GM21786 (cell line): ENCODE results near the gene HPX.

ENCODE experiments used
- ATAC-seq: cut with Tn5 transposase; IDR thresholded peaks from one replicate; pipeline ENCODE4 v1.9.1; 2021; ENCODE audit not compliant: unreplicated experiment

The HPX gene, protein sequence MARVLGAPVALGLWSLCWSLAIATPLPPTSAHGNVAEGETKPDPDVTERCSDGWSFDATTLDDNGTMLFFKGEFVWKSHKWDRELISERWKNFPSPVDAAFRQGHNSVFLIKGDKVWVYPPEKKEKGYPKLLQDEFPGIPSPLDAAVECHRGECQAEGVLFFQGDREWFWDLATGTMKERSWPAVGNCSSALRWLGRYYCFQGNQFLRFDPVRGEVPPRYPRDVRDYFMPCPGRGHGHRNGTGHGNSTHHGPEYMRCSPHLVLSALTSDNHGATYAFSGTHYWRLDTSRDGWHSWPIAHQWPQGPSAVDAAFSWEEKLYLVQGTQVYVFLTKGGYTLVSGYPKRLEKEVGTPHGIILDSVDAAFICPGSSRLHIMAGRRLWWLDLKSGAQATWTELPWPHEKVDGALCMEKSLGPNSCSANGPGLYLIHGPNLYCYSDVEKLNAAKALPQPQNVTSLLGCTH

DNA sequence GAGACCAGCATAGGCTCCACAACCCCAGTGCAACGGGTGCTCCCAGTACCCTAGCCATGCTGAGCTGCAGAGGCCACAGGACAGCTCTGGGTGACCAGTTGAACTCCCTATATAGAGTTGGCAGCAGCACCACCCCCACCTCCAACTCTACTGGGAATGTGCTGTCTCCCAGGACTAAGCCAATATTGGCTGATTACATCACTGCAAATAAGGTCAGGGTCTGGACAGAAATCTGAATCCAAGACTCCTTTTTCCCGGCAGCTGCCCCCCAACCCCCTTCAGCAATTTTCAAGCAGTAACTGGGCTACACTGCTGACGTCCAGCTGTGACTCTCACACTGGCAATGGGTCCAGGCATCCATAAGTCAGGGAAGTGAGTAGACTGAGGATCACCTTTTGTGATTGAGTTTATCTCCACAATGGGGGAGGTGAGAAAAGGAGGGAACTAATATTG, at the start of gene HPX:
TSS of gene HPX (minus strand) at position 82 of the 453 bp plus-strand sequence. CDS start at position 58, 24 bp downstream.
- ATAC-seq: no peak

- ATAC-seq: no peak
Measured at GRCh38 chr11:6489306-6489705, 48.5 kb upstream of the HPX start.

DNA sequence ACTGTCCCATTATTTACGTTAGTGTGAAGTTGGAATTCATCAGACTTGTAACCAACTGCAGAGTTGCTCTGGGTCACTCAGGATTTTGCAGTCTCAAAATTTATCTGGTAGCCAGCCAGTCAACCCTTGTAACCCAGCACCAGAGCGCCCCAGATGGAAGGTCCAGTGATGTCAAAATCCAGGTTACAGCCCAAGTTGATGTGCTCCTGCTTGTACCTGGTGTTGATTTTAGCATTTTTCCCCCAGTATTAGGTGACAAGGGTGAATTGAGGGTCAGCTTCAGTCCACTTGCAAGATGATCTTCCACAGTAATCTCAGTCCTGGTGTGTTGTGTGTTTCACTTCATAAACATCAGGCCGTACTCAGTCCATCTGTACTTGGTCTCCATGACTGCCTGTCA, 48.0 kb upstream of the HPX start:
- no peak for ATAC-seq

- ATAC-seq: no peak
Measured at GRCh38 chr11:6488342-6488741, 47.6 kb upstream of the HPX start.

DNA sequence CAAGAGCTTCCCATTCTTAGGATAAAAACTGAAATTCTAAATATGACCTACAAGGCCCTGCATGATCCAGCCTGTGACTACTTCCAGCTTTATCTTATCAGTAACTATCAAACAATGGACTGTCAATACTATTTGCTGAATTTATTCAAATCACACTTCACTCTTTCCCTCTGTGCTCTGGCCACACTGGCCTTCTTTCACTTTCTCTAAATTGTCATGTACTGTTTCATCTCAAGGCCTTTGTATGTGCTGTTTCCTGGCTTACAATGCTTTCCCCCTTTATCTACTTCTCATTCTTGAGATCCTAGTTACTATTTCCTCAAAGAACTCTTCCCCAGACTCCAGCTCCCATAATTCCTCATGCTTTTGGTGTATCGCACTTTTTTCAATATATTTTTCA, 46.2 kb upstream of the HPX start:
- ATAC-seq: no peak

GRCh38 chr11:6486256-6486655, 45.5 kb upstream of the HPX start:
- ATAC-seq: no peak

- no peak for ATAC-seq
Measured at GRCh38 chr11:6485661-6486060, 44.9 kb upstream of the HPX start.

DNA sequence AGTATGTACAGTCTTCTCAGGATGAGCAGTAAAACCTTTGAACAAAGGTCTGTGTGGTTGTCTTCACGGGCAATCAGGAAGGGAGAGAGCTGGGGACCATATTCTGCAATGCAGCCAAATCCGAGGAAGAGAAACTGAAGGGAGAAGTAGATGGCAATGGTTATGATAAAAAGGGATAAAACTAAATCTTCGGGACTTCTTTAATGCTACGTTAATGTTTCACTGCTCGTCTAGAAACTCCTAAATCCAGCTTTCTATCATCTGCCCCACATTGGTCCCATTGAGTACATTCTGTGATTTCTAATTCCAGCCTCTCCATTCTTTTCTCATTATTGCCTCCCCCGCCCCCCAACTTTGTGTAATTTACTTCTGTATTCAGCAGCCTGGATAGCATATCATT, 42.2 kb upstream of the HPX start:
- no peak for ATAC-seq

DNA sequence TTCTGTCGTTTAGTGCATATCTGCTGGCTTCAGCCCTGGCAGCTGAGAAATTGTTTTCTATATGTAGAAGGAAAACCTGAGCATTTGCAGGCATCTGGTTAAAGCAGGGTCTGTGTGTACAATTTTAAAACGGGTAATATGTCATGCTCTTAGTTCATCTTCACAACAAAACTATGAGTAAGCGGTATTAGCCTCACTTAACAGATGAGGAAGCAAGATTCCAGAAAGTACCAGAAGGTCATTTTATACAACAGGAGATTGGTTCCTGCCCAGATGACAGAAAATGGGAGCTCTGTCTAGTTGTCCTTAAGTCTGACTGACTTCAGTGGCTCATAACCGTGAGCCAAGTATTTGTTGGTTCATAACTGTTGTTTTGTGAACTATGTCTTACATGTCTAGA, 41.7 kb upstream of the HPX start:
- ATAC-seq: no peak

- ATAC-seq: no peak
Measured at GRCh38 chr11:6481924-6482275, 41.1 kb upstream of the HPX start.

DNA sequence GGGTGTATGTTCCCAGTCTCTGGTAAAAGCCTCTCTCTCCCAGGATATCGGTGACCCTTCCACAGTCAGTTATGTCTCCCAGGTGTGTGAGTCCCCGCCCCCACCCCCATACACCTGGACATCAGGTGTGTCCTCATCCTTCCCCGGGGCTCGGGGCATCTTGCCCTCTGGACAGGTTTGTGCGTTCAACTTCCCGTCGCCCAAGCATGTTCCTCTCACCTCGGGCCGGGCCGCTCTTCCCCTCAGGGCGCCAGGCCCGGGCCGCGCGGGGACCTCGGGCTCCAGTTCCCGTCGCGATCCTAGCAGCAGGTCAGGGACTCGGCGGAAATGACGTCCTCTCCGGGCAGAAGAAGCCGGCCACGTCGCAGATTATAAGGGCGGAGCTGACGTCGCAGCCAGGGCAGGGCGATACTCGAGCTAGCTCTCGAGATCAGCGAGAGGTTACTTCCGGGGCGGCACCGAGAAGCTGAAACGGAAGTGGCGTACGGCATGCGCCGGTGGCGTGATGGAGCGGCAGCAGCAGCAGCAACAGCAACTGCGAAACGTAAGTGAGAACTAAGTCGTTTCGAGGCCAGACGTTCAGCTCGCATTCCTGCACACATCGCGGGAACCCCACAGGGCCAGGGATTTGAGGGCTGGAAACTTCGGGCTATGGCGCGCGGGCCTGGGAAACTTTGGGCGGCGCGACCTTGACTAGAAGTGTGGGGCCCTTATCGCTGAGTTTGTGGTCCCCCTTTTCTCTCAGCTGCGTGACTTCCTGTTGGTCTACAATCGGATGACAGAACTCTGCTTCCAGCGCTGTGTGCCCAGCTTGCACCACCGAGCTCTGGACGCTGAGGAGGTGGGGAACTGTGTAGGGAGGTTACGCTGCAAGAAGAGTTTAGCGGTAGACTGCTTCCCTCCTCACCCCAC, 40.5 kb upstream of the HPX start, which contains the start of the genes ARFIP2 and TIMM10B:
TSS of gene ARFIP2 (minus strand) at position 320 of the 912 bp plus-strand sequence. CDS start 910 bp downstream, outside the sequence.
TSS of gene TIMM10B (plus strand) at position 490 of the 912 bp plus-strand sequence. CDS start at position 506, 16 bp downstream.
- peak; percentile 99 for ATAC-seq

DNA sequence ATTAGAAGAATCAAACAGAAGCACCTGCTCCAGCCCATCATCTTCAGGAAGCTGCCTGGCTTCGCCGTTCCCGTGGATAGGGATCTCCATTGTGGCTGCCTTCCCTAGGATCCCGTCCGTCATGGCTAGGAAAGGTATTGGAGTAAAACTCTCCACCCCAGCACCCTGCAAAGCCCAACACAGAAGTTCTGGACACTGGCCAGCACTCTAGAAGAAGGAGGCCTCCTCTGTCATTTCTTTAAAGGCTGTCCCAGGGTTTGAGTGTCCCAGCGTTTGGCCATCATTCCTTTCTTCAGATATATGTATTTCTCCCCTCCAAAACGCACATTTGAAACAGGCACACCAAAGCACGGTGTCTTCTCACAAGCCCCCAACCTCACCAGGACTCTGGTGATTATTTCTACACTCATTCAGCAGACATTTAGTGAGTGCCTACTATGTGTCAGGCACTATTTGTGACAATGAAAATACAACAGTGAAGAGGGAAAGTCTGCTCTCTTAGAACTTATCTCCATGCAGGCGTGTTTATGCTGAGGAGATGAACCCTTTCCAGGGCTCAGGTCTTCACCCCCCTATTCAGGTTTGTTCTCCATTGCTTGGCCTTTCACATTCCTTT, 39.6 kb upstream of the HPX start:
- ATAC-seq: no peak

- ATAC-seq: no peak
Measured at GRCh38 chr11:6476571-6476970, 35.8 kb upstream of the HPX start.

- ATAC-seq: no peak
Measured at GRCh38 chr11:6475936-6476335, 35.1 kb upstream of the HPX start.

- ATAC-seq: no peak
Measured at GRCh38 chr11:6474806-6475500, 34.2 kb upstream of the HPX start.

GRCh38 chr11:6474413-6474792, 33.6 kb upstream of the HPX start:
- ATAC-seq: no peak

GRCh38 chr11:6473451-6474412, 32.9 kb upstream of the HPX start, which contains the start of gene TRIM3:
TRIM3 (minus strand) TSS chr11:6473941; CDS start chr11:6465695, 8,246 bp downstream.
- peak; percentile 54 for ATAC-seq

GRCh38 chr11:6472934-6473333, 32.1 kb upstream of the HPX start:
- no peak for ATAC-seq

DNA sequence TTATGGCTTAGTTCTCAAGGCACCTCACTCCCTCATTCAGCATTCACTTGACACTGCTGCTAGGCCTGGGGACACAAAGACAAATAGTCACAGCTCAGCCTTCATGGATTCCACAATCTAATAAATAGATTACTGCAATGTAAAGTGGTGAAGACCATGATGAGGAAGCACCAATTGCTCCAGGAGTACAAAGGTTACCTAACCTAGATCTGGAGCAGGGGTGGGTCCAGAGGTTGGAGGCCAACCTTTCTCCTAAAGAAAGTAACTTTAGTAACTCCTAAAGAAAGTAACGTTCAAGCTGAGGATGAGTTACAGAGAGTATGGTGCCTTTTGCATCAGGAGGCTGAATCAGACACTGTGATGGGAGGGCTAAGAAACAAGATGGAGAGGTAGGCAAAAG, 28.8 kb upstream of the HPX start:
- no peak for ATAC-seq
